ENCODE data around the gene ZNF862. TPM values are rescaled to one million over a fixed set of nuclear protein-coding genes. Genes with fewer than 3 reads are reported as not detected.

ZNF862 gene
- total RNA-seq, 1 experiment from 2014 or later, result 17.7 TPM

DNA sequence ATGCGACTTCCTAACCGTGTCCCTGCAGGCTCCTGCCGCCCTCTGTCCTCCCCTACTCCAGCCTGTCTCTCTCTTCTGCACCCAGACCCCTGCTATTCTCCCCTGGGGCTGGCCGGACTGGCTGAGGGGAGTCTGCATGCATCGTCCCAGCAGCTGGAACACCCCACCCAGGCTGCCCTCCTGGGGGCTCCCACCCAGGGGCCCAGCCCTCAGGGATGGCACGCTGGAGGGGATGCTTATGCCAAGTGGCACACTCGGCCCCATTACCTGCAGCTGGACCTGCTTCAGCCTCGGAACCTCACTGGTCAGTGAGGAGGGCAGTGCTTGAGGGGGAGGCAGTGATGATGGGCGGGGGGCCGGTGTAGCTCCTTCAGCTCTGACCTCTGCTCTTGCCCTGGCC is 43.0 kb upstream of the ZNF862 start:
- no TSS peak for BruUV-seq (replicated peaks)
- Mint-ChIP-seq H3K4me1 (ENCODE audit: low read depth, unreplicated experiment) (no peaks in the 10 kb centered on the region), H3K36me3 (ENCODE audit: insufficient read depth, unreplicated experiment) (peaks cover 3% of the 10 kb centered on the region), H3K27ac (ENCODE audit: unreplicated experiment) (no peak overlapping the region), H3K27me3 (ENCODE audit: unreplicated experiment) (peaks cover 86% of the 10 kb centered on the region), H3K4me3 (ENCODE audit: low read depth, unreplicated experiment) (no peak overlapping the region), H3K9me3 (ENCODE audit: low read depth, unreplicated experiment) (no peaks in the 10 kb centered on the region)
- no peak for DNase-seq
- intact Hi-C loops (cut with micrococcal nuclease; ENCODE audit: unreplicated experiment), result no loop called here
- TF ChIP-seq, protein P1, sequence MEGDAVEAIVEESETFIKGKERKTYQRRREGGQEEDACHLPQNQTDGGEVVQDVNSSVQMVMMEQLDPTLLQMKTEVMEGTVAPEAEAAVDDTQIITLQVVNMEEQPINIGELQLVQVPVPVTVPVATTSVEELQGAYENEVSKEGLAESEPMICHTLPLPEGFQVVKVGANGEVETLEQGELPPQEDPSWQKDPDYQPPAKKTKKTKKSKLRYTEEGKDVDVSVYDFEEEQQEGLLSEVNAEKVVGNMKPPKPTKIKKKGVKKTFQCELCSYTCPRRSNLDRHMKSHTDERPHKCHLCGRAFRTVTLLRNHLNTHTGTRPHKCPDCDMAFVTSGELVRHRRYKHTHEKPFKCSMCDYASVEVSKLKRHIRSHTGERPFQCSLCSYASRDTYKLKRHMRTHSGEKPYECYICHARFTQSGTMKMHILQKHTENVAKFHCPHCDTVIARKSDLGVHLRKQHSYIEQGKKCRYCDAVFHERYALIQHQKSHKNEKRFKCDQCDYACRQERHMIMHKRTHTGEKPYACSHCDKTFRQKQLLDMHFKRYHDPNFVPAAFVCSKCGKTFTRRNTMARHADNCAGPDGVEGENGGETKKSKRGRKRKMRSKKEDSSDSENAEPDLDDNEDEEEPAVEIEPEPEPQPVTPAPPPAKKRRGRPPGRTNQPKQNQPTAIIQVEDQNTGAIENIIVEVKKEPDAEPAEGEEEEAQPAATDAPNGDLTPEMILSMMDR (IDR thresholded peaks at IDR 0.05; ENCODE audit: unreplicated experiment), result no peak
- CTCF ChIA-PET, result no interaction called here

DNA sequence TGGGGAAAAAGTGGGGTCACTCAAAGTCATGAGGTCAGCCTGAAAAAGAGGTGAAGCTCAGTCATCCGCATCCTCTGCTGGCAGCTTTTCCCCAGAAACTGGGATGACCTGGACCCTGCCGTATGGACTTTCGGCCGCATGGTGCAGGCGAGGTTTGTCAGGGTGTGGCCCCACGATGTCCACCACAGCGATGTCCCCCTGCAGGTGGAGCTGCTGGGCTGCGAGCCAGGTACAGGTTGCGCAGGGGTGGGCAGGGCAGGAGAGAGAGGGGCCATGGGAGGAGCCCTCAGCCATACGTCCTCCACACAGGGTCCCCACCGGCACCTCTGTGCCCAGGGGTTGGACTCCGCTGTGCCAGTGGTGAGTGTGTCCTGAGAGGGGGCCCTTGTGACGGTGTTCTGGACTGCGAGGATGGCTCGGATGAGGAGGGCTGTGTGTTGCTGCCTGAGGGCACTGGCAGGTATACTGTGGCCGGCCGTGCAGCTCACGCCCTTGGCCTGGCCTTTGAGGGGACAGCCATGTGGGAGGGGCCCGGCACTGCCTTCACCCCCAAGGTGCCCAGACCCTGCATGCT is 41.8 kb upstream of the ZNF862 start:
- no peak for DNase-seq
- Mint-ChIP-seq H3K36me3 (ENCODE audit: insufficient read depth, unreplicated experiment) (peaks cover 3% of the 10 kb centered on the region), H3K9me3 (ENCODE audit: low read depth, unreplicated experiment) (no peaks in the 10 kb centered on the region), H3K4me3 (ENCODE audit: low read depth, unreplicated experiment) (no peak overlapping the region), H3K27ac (ENCODE audit: unreplicated experiment) (no peak overlapping the region), H3K27me3 (ENCODE audit: unreplicated experiment) (peaks cover 88% of the 10 kb centered on the region), H3K4me1 (ENCODE audit: low read depth, unreplicated experiment) (no peaks in the 10 kb centered on the region)
- intact Hi-C loops (cut with micrococcal nuclease; ENCODE audit: unreplicated experiment), result no loop called here
- no TSS peak for BruUV-seq (replicated peaks)
- TF ChIP-seq, protein P1 (IDR thresholded peaks at IDR 0.05; ENCODE audit: unreplicated experiment), result no peak
- CTCF ChIA-PET, result no interaction called here

DNA sequence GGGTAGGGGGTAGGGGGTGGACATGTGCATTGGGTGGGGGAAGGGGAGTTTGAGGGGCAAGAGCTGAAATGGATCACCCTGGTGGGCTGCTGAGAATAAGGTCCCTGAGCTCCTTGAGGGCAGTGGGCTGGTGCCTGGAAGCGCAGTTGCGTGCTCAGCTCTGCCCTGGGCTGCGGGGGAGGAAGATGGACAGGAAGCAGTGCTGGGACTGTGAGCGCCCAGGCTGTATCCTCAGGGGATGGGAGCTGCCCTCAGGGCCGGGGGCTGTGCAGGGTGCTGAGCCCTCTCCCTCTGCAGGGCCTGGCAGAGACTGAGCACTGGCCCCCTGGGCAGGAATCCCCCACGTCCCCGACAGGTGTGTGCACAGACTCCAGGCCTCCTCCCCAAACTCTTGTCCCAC is 40.4 kb upstream of the ZNF862 start:
- Mint-ChIP-seq H3K27me3 (ENCODE audit: unreplicated experiment) (peaks cover 85% of the 10 kb centered on the region), H3K4me1 (ENCODE audit: low read depth, unreplicated experiment) (no peaks in the 10 kb centered on the region)
- CTCF ChIA-PET, result no interaction called here

DNA sequence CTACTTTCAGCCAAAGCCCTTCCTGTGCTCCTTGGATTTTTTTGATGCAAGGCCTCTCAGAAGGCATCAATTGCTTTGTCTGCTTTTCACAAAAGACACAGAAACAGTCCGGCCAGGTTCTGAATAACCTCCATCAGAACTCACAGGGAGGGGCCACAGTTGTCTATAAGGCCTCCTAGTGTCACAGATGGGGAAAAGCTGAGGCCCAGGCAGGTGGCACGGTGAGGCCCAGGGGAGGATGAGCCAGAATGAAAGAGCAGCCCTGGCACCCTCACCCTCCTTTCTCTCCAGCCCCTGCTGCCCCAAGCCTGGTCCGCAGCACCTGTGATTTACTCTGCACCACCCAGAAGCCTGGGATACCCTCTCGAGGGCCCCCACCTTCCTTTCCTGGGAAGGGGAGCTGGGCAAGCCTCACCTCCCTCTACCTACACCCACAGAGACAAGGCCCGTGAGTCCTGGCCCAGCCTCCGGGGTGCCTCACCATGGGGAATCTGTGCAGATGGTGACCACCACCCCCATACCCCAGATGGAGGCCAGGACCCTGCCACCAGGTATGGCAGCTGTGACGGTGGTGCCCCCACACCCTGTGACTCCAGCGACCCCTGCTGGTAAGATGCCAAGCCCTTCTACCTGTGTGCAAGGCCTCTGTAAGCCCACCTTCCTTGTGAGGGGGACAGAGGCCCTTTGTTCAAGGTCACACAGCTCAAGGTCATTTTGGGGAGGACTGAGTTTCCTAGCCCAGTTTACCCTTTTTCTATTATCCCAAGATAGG is 38.6 kb upstream of the ZNF862 start:
- Mint-ChIP-seq H3K27me3 (ENCODE audit: unreplicated experiment) (peaks cover 85% of the 10 kb centered on the region), H3K4me3 (ENCODE audit: low read depth, unreplicated experiment) (no peak overlapping the region), H3K27ac (ENCODE audit: unreplicated experiment) (no peak overlapping the region), H3K9me3 (ENCODE audit: low read depth, unreplicated experiment) (no peaks in the 10 kb centered on the region), H3K4me1 (ENCODE audit: low read depth, unreplicated experiment) (no peaks in the 10 kb centered on the region), H3K36me3 (ENCODE audit: insufficient read depth, unreplicated experiment) (peaks cover 3% of the 10 kb centered on the region)
- TF ChIP-seq, protein P1 (IDR thresholded peaks at IDR 0.05; ENCODE audit: unreplicated experiment), result peak; percentile 54
- BruUV-seq (replicated peaks), result no TSS peak
- peak; percentile 62 for DNase-seq
- CTCF ChIA-PET, result interaction anchor here (0.6 to 1.4 kb wide), 5 partner anchors 10 to 1113 kb away, joined by 3 to 9 read pairs (median 4); no protein-coding TSS in a partner anchor
- intact Hi-C loops (cut with micrococcal nuclease; ENCODE audit: unreplicated experiment), result loop anchor here (2.0 kb wide), 1 partner anchor 137 kb away; no protein-coding TSS in a partner anchor

More for the DNA sequence above, 40.4 kb upstream of the ZNF862 start:
- DNase-seq, result no peak
- Mint-ChIP-seq H3K36me3 (ENCODE audit: insufficient read depth, unreplicated experiment) (peaks cover 3% of the 10 kb centered on the region), H3K4me3 (ENCODE audit: low read depth, unreplicated experiment) (no peak overlapping the region), H3K27ac (ENCODE audit: unreplicated experiment) (no peak overlapping the region), H3K9me3 (ENCODE audit: low read depth, unreplicated experiment) (no peaks in the 10 kb centered on the region)
- no TSS peak for BruUV-seq (replicated peaks)
- intact Hi-C loops (cut with micrococcal nuclease; ENCODE audit: unreplicated experiment), result loop anchor here (2.0 kb wide), 1 partner anchor 135 kb away; no protein-coding TSS in a partner anchor
- TF ChIP-seq, protein P1 (IDR thresholded peaks at IDR 0.05; ENCODE audit: unreplicated experiment), result no peak

Measured in Calu3 (cell line).